HG03280 (cell line): ENCODE measurements around the gene CLASP1.
"Not testable (repeated sequence)": the region's sequence is repeated elsewhere in the genome, so short reads cannot be mapped to it uniquely, and the experiment has no call there.

Source experiments
- ATAC-seq: cut with Tn5 transposase; IDR thresholded peaks from one replicate; pipeline ENCODE4 v1.9.1; 2021; ENCODE audit warnings: mild to moderate bottlenecking, moderate library complexity; ENCODE audit not compliant: unreplicated experiment

Gene CLASP1

GRCh38 chr2:121649149-121649595 lies at the start of gene CLASP1:
Gene CLASP1 (minus strand): TSS chr2:121649462. CDS start chr2:121605895, 43,567 bp downstream.
- peak; percentile 33 for ATAC-seq

GRCh38 chr2:121698318-121698930 lies 49.2 kb upstream of the CLASP1 start:
- no peak for ATAC-seq

GRCh38 chr2:121697108-121697631 lies 47.9 kb upstream of the CLASP1 start:
- no peak for ATAC-seq

- no peak for ATAC-seq
Measured at GRCh38 chr2:121696410-121696930, 47.2 kb upstream of the CLASP1 start.

GRCh38 chr2:121695171-121695451 lies 45.8 kb upstream of the CLASP1 start:
- ATAC-seq = no peak

GRCh38 chr2:121694398-121695170 lies 45.3 kb upstream of the CLASP1 start:
- ATAC-seq = no peak

- not testable (repeated sequence) for ATAC-seq
Measured at GRCh38 chr2:121690572-121690971, 41.3 kb upstream of the CLASP1 start.

- no peak for ATAC-seq
Measured at GRCh38 chr2:121690095-121690494, 40.8 kb upstream of the CLASP1 start.

- ATAC-seq = no peak
Measured at GRCh38 chr2:121689356-121689755, 40.1 kb upstream of the CLASP1 start.

GRCh38 chr2:121688820-121689219 lies 39.6 kb upstream of the CLASP1 start:
- ATAC-seq = no peak

GRCh38 chr2:121686902-121687301 lies 37.6 kb upstream of the CLASP1 start:
- no peak for ATAC-seq

- no peak for ATAC-seq
Measured at GRCh38 chr2:121686218-121686617, 37.0 kb upstream of the CLASP1 start.

- ATAC-seq = no peak
Measured at GRCh38 chr2:121682396-121683298, 33.4 kb upstream of the CLASP1 start.

GRCh38 chr2:121677855-121678254 lies 28.6 kb upstream of the CLASP1 start:
- ATAC-seq = no peak

GRCh38 chr2:121671621-121672020 lies 22.4 kb upstream of the CLASP1 start:
- not testable (repeated sequence) for ATAC-seq

GRCh38 chr2:121670181-121670580 lies 20.9 kb upstream of the CLASP1 start:
- ATAC-seq = no peak

GRCh38 chr2:121667618-121668017 lies 18.4 kb upstream of the CLASP1 start:
- no peak for ATAC-seq

GRCh38 chr2:121666042-121666441 lies 16.8 kb upstream of the CLASP1 start:
- no peak for ATAC-seq

GRCh38 chr2:121665504-121665903 lies 16.2 kb upstream of the CLASP1 start:
- no peak for ATAC-seq

- ATAC-seq = no peak
Measured at GRCh38 chr2:121664713-121665112, 15.5 kb upstream of the CLASP1 start.

- ATAC-seq = no peak
Measured at GRCh38 chr2:121664086-121664485, 14.8 kb upstream of the CLASP1 start.
